Smooth muscle cell of the brain vasculature (primary cell): ENCODE data around the gene RPS5.
"Not testable (repeated sequence)": the region's sequence is repeated elsewhere in the genome, so short reads cannot be mapped to it uniquely, and the experiment has no call there.

Source experiments
- DNase-seq: peaks from one replicate; pipeline ENCODE4 v3.0.0-alpha.2; 2012; ENCODE audit warnings: low read depth, low spot score

RPS5 gene

GRCh38 chr19:58386576-58387337, at the start of gene RPS5:
Gene RPS5, plus strand, starts transcription at chr19:58387269. Its CDS starts 869 bp downstream, at chr19:58388138.
- peak; percentile 92 for DNase-seq

GRCh38 chr19:58338336-58338735, 48.7 kb upstream of the RPS5 start:
- no peak for DNase-seq

- no peak for DNase-seq
These were observed 48.1 kb upstream of the RPS5 start for GRCh38 chr19:58338825-58339558.

- DNase-seq, result no peak
These were observed 41.5 kb upstream of the RPS5 start for GRCh38 chr19:58345558-58345957.

GRCh38 chr19:58346961-58347929, 39.8 kb upstream of the RPS5 start:
- peak; percentile 32 for DNase-seq

- DNase-seq, result not testable (repeated sequence)
These were observed 39.0 kb upstream of the RPS5 start for GRCh38 chr19:58348080-58348479.

GRCh38 chr19:58349590-58349989, 37.5 kb upstream of the RPS5 start:
- no peak for DNase-seq

- no peak for DNase-seq
These were observed 36.8 kb upstream of the RPS5 start for GRCh38 chr19:58350001-58350861.

- DNase-seq, result no peak
These were observed 36.1 kb upstream of the RPS5 start for GRCh38 chr19:58350871-58351557.

GRCh38 chr19:58351558-58351878, 35.6 kb upstream of the RPS5 start:
- no peak for DNase-seq

- no peak for DNase-seq
These were observed 34.9 kb upstream of the RPS5 start for GRCh38 chr19:58351990-58352755.

- no peak for DNase-seq
These were observed 34.1 kb upstream of the RPS5 start, which contains the start of gene A1BG for GRCh38 chr19:58352760-58353671. Gene A1BG, minus strand, starts transcription at chr19:58353492. Its CDS starts 55 bp downstream, at chr19:58353437.

GRCh38 chr19:58353717-58354477, 33.2 kb upstream of the RPS5 start:
- DNase-seq, result no peak

- DNase-seq, result no peak
These were observed 32.5 kb upstream of the RPS5 start for GRCh38 chr19:58354478-58355030.

GRCh38 chr19:58355215-58355796, 31.8 kb upstream of the RPS5 start:
- DNase-seq, result no peak

GRCh38 chr19:58355908-58356765, 30.9 kb upstream of the RPS5 start:
- DNase-seq, result no peak
